Activated naive CD8-positive, alpha-beta T cell treated with anti-CD3 and anti-CD28 coated beads, Interleukin-2, amount 50 U/mL, for 24 hours (primary cell): ENCODE data around the gene ARMC10.
A peak's percentile ranks its signal among the peaks of the same experiment; 100 is the strongest.
"Not testable (repeated sequence)": the region's sequence is repeated elsewhere in the genome, so short reads cannot be mapped to it uniquely, and the experiment has no call there.

Source experiments
- ATAC-seq: fragments of 150-1000 bp; cut with Tn5 transposase; one replicate; pipeline ENCODE4 v1.10.0; 2021
- DNase-seq: peaks from one replicate; pipeline ENCODE4 v3.0.0; 2021
- H3K27ac Mint-ChIP-seq: one replicate; pipeline ENCODE4 v1.8.0; 2021; ENCODE audit warnings: mild to moderate bottlenecking, mixed read lengths
- H3K27me3 Mint-ChIP-seq: one replicate; pipeline ENCODE4 v1.8.0; 2021; ENCODE audit warnings: mixed read lengths
- H3K36me3 Mint-ChIP-seq: one replicate; pipeline ENCODE4 v1.8.0; 2021; ENCODE audit warnings: low read depth, mixed read lengths
- H3K4me1 Mint-ChIP-seq: one replicate; pipeline ENCODE4 v1.8.0; 2021; ENCODE audit warnings: mixed read lengths
- H3K4me3 Mint-ChIP-seq: one replicate; pipeline ENCODE4 v1.8.0; 2021; ENCODE audit warnings: mild to moderate bottlenecking, moderate library complexity, mixed read lengths
- H3K9me3 Mint-ChIP-seq: one replicate; pipeline ENCODE4 v1.8.0; 2021; ENCODE audit warnings: mixed read lengths

Gene ARMC10

DNA sequence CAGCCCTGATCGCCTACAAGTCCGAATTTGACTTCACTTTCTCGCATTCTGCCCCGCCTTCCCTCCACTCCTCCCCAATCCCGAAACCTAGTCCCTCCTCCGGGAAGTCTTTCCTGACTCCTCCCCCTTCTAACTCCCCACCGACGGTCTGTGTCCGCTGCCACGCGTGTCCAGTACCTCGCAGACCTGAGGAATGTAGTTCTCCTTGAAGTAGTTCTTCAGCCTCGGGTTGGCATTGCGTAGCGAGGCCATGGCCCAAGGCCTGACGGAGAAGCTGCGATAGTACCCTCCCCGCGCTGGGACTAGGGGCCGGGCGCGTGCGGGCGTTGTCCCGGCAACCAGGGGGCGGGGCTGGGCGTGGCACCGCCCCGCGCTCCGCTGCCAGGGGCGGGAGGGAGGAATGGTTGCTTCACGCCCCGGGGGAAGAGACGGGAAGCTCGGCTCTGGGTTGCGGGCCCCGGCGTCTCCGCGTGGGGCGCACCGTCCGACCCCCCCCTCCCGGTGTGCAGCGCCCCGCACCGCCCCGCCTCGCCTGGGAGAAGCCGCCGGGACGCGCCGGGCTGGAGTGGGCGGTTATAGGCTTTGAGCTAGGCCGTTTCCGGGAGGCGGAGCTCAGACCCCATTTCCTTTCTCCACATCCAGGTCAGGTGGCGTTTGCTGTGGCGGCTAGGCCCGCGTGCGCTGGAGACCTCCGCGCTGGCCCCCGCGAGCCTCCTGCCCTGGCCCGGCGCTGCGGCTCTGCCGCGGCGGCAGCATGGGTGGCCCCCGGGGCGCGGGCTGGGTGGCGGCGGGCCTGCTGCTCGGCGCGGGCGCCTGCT, at the start of gene ARMC10, which contains the start of gene FBXL13:
Gene ARMC10 (plus strand): TSS at position 622 of the 818 bp plus-strand sequence. CDS start 133 bp downstream, at position 755.
Gene FBXL13 (minus strand): TSS at position 278 of the 818 bp plus-strand sequence.
- Mint-ChIP-seq H3K27ac (peak within 1 kb of the TSS; percentile 93), H3K4me1 (peaks cover 41% of the 10 kb centered on the region)

DNA sequence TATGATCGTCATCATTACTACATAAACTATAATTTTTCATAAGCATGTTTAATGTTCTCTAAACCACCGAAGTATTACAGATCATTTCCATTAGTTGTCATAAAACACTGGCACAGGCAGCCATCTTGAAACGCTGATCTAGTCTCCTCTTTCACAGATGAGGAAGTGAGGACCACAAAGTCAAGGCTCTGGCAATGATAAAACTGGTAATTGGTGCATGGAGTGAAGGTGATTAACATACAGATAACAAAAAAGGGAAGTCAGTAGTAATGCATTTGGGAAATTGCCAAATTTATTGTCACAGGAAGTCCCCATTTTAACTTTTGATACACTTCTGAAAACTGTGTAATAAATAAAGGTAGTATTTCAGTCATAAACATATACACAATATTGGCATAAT, 49.6 kb upstream of the ARMC10 start:
- peaks cover 2% of the 10 kb centered on the region for H3K4me1 Mint-ChIP-seq
- H3K4me3 Mint-ChIP-seq = no peak overlapping the region
- no peak overlapping the region for H3K27ac Mint-ChIP-seq

More for the DNA sequence above, at the start of gene ARMC10, which contains the start of gene FBXL13:
- Mint-ChIP-seq H3K27me3 (no peaks in the 10 kb centered on the region), H3K4me3 (peak within 1 kb of the TSS; percentile 96), H3K36me3 (peaks cover 9% of the 10 kb centered on the region), H3K9me3 (no peaks in the 10 kb centered on the region)
- ATAC-seq (peak; percentile 86), DNase-seq (peak; percentile 90)

DNA sequence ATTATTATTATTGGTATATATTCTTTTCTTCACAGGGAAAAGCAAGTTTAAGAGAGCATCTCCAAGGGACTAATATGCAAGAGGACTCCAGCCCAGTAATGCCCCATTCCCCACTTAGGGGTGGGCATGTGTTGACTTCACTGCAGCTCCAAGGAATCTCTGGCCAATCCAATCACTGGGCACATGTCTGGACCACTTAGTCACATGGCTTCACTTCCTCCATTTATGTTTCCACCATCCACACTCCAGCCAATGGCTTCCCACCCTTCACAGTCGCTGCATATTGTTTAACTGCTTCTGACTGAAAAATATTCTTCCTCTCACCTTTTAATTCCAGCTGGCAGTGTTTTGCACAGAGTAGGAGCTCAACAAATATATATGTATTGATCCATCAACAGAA, 43.9 kb upstream of the ARMC10 start:
- ATAC-seq (no peak), DNase-seq (no peak)
- Mint-ChIP-seq H3K27me3 (no peaks in the 10 kb centered on the region), H3K4me3 (no peak overlapping the region), H3K4me1 (no peaks in the 10 kb centered on the region), H3K36me3 (no peaks in the 10 kb centered on the region), H3K27ac (no peak overlapping the region), H3K9me3 (no peaks in the 10 kb centered on the region)

More for the DNA sequence above, 49.6 kb upstream of the ARMC10 start:
- no peak for DNase-seq
- Mint-ChIP-seq H3K36me3 (peaks cover 8% of the 10 kb centered on the region), H3K9me3 (peaks cover 12% of the 10 kb centered on the region), H3K27me3 (no peaks in the 10 kb centered on the region)
- ATAC-seq = no peak

DNA sequence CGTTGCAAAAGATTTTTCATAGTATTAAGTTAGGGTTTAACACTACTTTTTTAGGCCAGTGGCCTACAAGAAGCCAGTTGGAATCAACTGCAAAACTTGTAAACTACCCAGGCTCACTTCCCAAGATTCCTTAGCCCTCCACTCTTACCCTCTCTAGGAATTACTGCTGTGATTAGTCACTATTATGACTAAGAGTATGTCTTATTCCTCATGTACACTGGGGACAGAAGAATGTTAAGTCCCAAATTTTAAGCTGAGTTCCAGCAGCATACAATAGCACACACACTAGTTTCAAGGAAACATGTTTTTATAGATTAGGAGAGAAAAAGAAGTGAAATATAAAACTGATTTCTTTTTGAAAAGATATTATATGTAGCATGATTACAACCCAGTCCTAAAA, 43.2 kb upstream of the ARMC10 start:
- no peaks in the 10 kb centered on the region for H3K27me3 Mint-ChIP-seq
- no peaks in the 10 kb centered on the region for H3K4me1 Mint-ChIP-seq
- no peak overlapping the region for H3K4me3 Mint-ChIP-seq
- no peak overlapping the region for H3K27ac Mint-ChIP-seq
- no peaks in the 10 kb centered on the region for H3K36me3 Mint-ChIP-seq
- DNase-seq (no peak), ATAC-seq (no peak)
- H3K9me3 Mint-ChIP-seq = no peaks in the 10 kb centered on the region

DNA sequence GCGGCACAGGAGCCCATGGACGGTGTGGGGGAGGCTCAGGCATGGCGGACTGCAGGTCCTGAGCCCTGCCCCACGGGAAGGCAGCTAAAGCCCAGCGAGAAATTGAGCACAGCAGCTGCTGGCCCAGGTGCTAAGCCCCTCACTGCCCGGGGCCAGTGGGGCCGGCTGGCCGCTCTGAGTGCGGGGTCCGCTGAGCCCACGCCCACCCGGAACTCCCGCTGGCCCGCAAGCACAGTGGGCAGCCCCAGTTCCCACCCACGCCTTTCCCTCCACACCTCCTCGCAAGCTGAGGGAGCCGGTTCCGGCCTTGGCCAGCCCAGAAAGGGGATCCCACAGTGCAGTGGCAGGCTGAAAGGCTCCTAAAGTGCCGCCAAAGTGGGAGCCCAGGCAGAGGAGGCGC, 40.6 kb upstream of the ARMC10 start:
- not testable (repeated sequence) for H3K36me3 Mint-ChIP-seq, H3K27me3 Mint-ChIP-seq, H3K4me3 Mint-ChIP-seq, H3K27ac Mint-ChIP-seq, H3K9me3 Mint-ChIP-seq, ATAC-seq, H3K4me1 Mint-ChIP-seq, DNase-seq

DNA sequence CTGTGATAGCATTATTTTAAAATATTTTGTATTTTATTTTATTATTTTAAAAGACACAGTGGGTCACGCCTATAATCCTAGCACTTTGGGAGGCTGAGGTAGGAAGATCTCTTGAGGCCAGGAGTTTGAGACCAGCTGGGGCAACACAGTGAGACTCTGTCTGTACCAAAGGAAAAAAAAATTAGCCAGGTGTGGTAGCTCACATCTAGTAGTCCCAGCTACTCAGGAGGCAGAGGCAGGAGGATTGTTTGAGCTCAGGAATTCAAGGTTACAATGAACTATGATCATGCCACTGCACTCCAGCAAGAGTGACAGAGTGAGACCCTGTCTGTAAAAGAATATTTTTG, 37.5 kb upstream of the ARMC10 start:
- H3K36me3 Mint-ChIP-seq = no peaks in the 10 kb centered on the region
- DNase-seq (no peak), ATAC-seq (no peak)
- H3K9me3 Mint-ChIP-seq = peaks cover under 1% of the 10 kb centered on the region
- H3K4me1 Mint-ChIP-seq = no peaks in the 10 kb centered on the region
- no peak overlapping the region for H3K4me3 Mint-ChIP-seq
- no peaks in the 10 kb centered on the region for H3K27me3 Mint-ChIP-seq
- no peak overlapping the region for H3K27ac Mint-ChIP-seq

DNA sequence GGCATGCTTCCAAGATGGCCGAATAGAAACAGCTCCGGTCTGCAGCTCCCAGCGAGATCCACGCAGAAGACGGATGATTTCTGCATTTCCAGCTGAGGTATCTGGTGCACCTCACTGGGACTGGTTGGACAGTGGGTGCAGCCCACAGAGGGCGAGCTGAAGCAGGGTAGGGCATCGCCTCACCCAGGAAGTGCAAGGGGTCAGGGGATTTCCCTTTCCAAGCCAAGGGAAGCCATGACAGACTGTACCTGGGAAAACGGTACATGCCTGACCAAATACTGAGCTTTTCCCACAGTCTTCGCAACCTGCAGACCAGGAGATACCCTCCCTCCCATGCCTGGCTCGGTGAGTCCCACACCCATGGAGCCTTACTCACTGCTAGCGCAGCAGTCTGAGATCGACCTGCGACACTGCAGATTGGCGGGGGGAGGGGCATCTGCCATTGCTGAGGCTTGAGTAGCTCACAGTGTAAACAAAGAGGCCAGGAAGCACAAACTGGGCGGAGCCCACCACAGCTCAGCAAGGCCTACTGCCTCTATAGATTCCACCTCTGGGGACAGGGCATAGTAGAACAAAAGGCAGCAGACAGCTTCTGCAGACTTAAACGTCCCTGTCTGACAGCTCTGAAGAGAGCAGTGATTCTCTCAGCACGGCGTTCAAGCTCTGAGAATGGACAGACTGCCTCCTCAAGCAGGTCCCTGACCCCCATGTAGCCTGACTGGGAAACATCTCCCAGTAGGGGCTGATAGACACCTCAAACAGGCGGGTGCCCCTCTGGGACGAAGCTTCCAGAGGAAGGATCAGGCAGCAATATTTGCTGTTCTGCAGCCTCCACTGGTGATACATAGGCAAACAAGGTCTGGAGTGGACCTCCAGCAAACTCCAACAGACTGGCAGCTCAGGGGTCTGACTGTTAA, 36.9 kb upstream of the ARMC10 start:
- H3K4me3 Mint-ChIP-seq, H3K36me3 Mint-ChIP-seq, H3K27me3 Mint-ChIP-seq, H3K4me1 Mint-ChIP-seq, H3K9me3 Mint-ChIP-seq, ATAC-seq, DNase-seq, H3K27ac Mint-ChIP-seq: not testable (repeated sequence)

DNA sequence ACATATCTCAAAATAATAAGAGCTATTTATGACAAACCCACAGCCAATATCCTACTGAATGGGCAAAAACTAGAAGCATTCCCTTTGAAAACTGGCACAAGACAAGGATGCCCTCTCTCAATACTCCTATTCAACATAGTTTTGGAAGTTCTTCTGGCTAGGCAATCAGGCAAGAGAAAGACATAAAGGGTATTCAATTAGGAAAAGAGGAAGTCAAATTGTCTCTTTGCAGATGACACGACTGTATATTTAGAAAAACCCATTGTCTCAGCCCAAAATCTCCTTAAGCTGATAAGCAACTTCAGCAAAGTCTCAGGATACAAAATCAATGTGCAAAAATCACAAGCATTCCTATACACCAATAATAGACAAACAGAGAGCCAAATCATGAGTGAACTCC, 33.1 kb upstream of the ARMC10 start:
- not testable (repeated sequence) for ATAC-seq, H3K27me3 Mint-ChIP-seq, H3K9me3 Mint-ChIP-seq, H3K4me1 Mint-ChIP-seq, DNase-seq, H3K4me3 Mint-ChIP-seq, H3K36me3 Mint-ChIP-seq, H3K27ac Mint-ChIP-seq

DNA sequence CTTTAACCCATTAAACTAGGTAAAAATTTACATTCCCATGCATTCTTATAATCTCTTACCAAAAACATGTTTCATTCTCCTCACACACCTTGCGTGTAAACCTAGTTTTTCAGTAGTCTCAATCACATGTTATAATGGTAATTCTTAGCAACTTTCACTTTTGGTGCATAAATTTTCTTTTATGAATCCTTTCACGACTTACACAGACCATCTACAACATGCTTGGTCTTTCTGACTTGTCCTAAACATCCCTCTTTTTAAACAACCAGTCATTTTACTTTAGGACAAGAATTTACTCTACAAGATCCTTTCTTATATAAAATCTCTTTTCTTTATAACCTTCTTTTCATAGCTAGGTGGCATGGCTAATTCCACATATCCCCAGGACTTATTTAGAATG, 26.1 kb upstream of the ARMC10 start:
- H3K27me3 Mint-ChIP-seq = no peaks in the 10 kb centered on the region
- H3K27ac Mint-ChIP-seq = no peak overlapping the region
- ATAC-seq (no peak), DNase-seq (no peak)
- H3K4me1 Mint-ChIP-seq = no peaks in the 10 kb centered on the region
- peaks cover 8% of the 10 kb centered on the region for H3K9me3 Mint-ChIP-seq
- H3K4me3 Mint-ChIP-seq = no peak overlapping the region
- H3K36me3 Mint-ChIP-seq = peaks cover 7% of the 10 kb centered on the region

DNA sequence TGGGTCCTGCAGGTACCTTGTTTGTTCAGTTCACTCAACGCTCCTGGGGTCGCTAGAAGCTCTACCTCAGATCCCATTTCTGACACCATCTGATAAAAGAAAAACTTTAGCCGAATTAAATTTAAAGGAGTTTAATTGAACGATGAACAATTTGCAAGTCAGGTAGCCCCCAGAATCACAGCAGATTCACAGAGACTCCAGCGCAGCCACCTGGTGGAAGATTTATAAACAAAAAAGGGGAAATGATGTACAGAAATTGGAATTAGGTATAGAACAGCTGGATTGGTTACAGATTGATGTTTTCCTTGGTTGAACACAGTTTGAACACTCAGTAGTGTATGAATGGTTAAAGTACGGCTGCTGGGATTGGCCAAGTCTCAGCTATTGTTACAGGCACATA, 23.4 kb upstream of the ARMC10 start:
- ATAC-seq (no peak), DNase-seq (no peak)
- no peak overlapping the region for H3K4me3 Mint-ChIP-seq
- no peak overlapping the region for H3K27ac Mint-ChIP-seq
- H3K4me1 Mint-ChIP-seq = no peaks in the 10 kb centered on the region
- peaks cover 7% of the 10 kb centered on the region for H3K36me3 Mint-ChIP-seq
- H3K27me3 Mint-ChIP-seq = no peaks in the 10 kb centered on the region
- H3K9me3 Mint-ChIP-seq = peaks cover 8% of the 10 kb centered on the region

DNA sequence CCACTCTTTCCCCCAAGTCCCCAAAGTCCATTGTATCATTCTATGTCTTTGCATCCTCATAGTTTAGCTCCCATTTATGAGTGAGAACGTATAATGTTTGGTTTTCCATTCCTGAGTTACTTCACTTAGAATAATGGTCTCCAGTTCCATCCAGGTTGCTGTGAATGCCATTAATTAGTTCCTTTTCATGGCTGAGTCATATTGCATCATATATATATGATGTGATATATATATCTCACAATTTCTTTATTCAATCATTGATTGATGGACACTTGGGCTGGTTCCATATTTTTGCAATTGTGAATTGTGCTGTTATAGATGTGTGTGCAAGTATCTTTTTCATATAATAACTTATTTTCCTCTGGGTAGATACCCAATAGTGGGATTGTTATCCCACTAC, 18.9 kb upstream of the ARMC10 start:
- not testable (repeated sequence) for ATAC-seq, H3K4me3 Mint-ChIP-seq, H3K27me3 Mint-ChIP-seq, H3K27ac Mint-ChIP-seq, H3K9me3 Mint-ChIP-seq, H3K4me1 Mint-ChIP-seq, H3K36me3 Mint-ChIP-seq, DNase-seq

DNA sequence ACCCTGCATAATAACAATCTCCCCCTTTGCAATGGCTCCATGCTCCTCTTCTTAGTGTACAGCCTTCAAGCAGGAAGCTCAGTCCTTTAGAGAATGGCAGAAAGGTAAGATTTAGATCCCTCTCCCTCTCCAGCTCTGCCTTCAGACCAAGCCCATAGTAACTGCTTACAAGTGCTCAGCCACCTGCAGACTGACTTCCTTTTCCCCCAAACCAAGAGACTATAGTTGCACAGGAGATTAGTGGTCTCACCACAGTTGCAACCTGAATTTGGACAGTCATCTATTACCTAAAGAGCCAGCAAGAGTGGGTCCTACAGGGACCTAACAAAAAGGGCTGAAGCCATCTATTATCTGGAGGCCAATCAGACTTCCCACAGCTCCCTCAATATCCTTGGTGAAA, 16.8 kb upstream of the ARMC10 start:
- ATAC-seq (no peak), DNase-seq (no peak)
- Mint-ChIP-seq H3K27ac (no peak overlapping the region), H3K27me3 (no peaks in the 10 kb centered on the region), H3K4me1 (no peaks in the 10 kb centered on the region), H3K36me3 (no peaks in the 10 kb centered on the region), H3K9me3 (no peaks in the 10 kb centered on the region), H3K4me3 (no peak overlapping the region)

DNA sequence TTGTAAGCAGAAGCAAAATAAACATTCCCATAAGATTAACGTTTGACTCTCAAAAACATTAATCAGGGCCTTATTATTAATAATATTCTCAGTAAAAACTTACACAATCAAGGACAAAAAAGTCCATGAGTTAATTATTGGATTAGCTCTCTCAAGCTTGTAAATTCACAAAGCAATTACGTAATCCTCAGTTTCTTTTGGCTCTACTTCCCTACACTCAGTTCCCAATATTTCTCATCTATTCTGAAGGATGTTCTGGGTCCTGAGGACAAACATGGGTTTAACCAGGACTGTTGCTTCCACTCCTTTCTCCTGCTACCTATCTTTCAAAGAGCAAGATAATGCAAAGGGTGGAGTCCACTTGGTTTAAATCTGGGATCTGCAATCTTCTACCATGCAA, 15.5 kb upstream of the ARMC10 start:
- no peaks in the 10 kb centered on the region for H3K9me3 Mint-ChIP-seq
- no peak overlapping the region for H3K4me3 Mint-ChIP-seq
- DNase-seq (no peak), ATAC-seq (no peak)
- H3K36me3 Mint-ChIP-seq = no peaks in the 10 kb centered on the region
- H3K27ac Mint-ChIP-seq = no peak overlapping the region
- no peaks in the 10 kb centered on the region for H3K4me1 Mint-ChIP-seq
- H3K27me3 Mint-ChIP-seq = no peaks in the 10 kb centered on the region

DNA sequence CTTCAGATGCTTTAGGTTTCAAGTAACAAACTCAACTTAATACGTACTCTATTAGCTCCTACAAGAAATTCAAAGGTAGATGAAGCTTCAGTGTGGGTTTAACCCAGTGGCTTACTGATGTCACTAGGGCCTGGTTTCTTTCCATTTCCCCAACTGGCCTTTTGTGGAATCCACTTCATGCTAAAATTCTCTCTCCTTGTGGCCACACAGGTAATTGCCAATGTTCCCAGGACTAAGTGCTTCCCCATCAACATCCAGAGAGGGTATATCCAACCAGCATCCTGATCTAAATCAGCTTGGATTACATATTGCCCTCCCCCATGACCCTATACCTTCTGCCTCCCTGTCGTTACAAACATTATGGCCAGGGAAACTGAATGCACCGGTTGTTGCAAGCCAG, 11.0 kb upstream of the ARMC10 start:
- ATAC-seq = no peak

DNA sequence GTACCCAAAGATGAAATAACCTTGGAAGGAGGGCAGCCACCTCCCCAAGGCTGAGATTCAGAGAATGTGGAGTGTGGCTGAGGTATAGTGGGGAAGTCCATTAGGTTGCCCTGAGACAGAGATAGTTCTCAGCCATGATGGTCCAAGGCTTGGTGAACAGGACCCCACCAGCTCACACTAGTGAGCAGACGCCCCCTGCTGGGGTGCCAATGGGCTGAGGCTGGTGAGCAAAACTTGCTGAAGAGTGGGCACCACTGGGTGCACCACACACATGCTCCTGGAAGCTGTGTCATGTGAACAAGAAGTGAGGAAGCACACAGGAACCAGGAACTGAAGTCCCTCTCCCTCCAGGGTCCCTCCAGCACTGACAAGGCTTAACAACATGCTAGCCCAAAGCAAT, 9.3 kb upstream of the ARMC10 start:
- Mint-ChIP-seq H3K9me3 (no peaks in the 10 kb centered on the region), H3K27ac (no peak overlapping the region), H3K4me3 (no peak overlapping the region), H3K36me3 (no peaks in the 10 kb centered on the region), H3K4me1 (no peaks in the 10 kb centered on the region), H3K27me3 (no peaks in the 10 kb centered on the region)
- ATAC-seq (peak; percentile 89), DNase-seq (peak; percentile 63)

More for the DNA sequence above, 11.0 kb upstream of the ARMC10 start:
- DNase-seq = no peak
- H3K4me3 Mint-ChIP-seq = no peak overlapping the region
- no peak overlapping the region for H3K27ac Mint-ChIP-seq
- H3K27me3 Mint-ChIP-seq = no peaks in the 10 kb centered on the region
- no peaks in the 10 kb centered on the region for H3K9me3 Mint-ChIP-seq
- H3K4me1 Mint-ChIP-seq = no peaks in the 10 kb centered on the region
- H3K36me3 Mint-ChIP-seq = no peaks in the 10 kb centered on the region
